OCI-LY3 (cell line): ENCODE measurements around the gene LETMD1.

Experiments
- CTCF ChIP-seq: fragments of 200-600, 300-600 bp; sonication (generic); IDR thresholded peaks from 2 replicates; pipeline ENCODE4 v1.5.1; 2014; ENCODE audit warnings: antibody characterized with exemption, low read length, low read depth
- EZH2phosphoT487 ChIP-seq: fragments of 200-600 bp; shearing (Covaris generic); IDR thresholded peaks from 2 replicates; pipeline ENCODE4 v1.6.1; 2018; ENCODE audit warnings: antibody characterized with exemption, mixed run types, low read depth

DNA sequence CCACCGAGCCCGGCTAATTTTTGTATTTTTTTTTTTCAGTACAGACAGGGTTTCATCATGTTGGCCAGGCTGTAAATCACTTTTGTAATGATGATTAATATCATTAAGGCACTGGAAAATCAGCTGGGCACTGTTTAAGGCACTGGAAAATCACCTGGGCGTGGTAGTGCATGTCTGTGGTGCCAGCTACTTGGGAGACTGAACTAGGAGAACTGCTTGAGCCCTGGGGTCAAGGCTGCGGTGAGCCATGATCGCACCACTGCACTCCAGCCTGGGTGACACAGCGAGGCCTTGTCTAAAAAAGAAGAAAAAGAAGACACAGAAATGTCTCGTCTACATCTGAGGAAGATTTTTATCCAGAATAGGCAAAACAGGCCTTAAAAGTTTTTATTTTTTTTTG lies 34.7 kb upstream of the LETMD1 start:
- TF ChIP-seq CTCF (no peak), EZH2phosphoT487 (no peak)
